Activated B cell treated with CpG ODN at 0.5 μM for 24 hours (primary cell): ENCODE data around the gene PPP1R12C. TPM values are rescaled to one million over a fixed set of nuclear protein-coding genes. Genes with fewer than 3 reads are reported as not detected.

Source experiments
- ATAC-seq: fragments of 200-7000 bp; cut with Tn5 transposase; one replicate; pipeline ENCODE4 v1.10.0; 2021; ENCODE audit warnings: low read depth, mild to moderate bottlenecking, moderate library complexity
- CTCF ChIA-PET: fragments of 350-600 bp; sonication (Branson Sonifier 250); formaldehyde crosslinking; loops from one replicate; lab custom pipeline; 2021; ENCODE audit warnings: antibody characterized with exemption; lab: Charles Lee
- POLR2A ChIA-PET: fragments of 350-600 bp; sonication (Branson Sonifier 250); formaldehyde crosslinking; loops from one replicate; lab custom pipeline; 2021; ENCODE audit warnings: antibody characterized with exemption; lab: Charles Lee
- DNase-seq: peaks from one replicate; pipeline ENCODE4 v3.0.0; 2022
- H3K27ac Mint-ChIP-seq: one replicate; pipeline ENCODE4 v1.8.0; 2020; ENCODE audit warnings: mixed read lengths
- H3K27me3 Mint-ChIP-seq: one replicate; pipeline ENCODE4 v1.8.0; 2021; ENCODE audit warnings: mixed read lengths
- H3K36me3 Mint-ChIP-seq: one replicate; pipeline ENCODE4 v1.8.0; 2021; ENCODE audit warnings: low read depth, mixed read lengths
- H3K4me1 Mint-ChIP-seq: one replicate; pipeline ENCODE4 v1.8.0; 2021; ENCODE audit warnings: mixed read lengths
- H3K4me3 Mint-ChIP-seq: one replicate; pipeline ENCODE4 v1.8.0; 2020; ENCODE audit warnings: mild to moderate bottlenecking, mixed read lengths
- H3K9me3 Mint-ChIP-seq: one replicate; pipeline ENCODE4 v1.8.0; 2020; ENCODE audit warnings: mixed read lengths
- intact Hi-C: fragments of 100-400 bp; cut with micrococcal nuclease; formaldehyde crosslinking; loops from one replicate; pipeline ENCODE4 v1.15.1; 2024
- total RNA-seq: library from RNA; stranded (reverse); gene quantifications from 2 replicates; pipeline ENCODE4 v1.2.3, GENCODE V29; 2022
- TF ChIP-seq, protein P1 (sequence below): fragments of 200-600 bp; IDR thresholded peaks from one replicate; pipeline ENCODE4 v1.8.0; 2022; ENCODE audit warnings: antibody characterized with exemption, mild to moderate bottlenecking

Gene PPP1R12C
- total RNA-seq, 1 donor from 2014 or later, result 139 TPM

DNA sequence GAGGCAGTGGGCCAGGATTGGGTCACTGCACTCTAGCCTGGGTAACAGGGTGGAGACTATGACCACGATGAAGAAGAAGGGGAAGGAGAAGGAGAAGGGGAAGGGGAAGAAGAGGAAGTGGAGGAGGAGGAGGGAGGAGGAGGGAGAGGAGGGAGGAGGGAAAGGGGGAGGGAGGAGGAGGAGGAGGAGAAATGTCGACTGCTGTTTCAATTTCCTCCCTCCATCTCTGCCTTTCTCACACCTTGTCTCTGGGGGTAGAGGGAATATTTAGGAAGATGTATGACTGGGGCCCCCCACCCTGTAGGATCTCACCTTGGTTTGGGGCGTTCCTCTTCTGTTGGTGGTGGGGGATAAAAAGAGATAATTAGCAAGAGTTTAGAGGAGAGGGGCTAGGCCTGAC is 27.8 kb upstream of the PPP1R12C start:
- Mint-ChIP-seq H3K4me3 (no peak overlapping the region), H3K36me3 (no peaks in the 10 kb centered on the region), H3K9me3 (no peaks in the 10 kb centered on the region), H3K27ac (no peak overlapping the region), H3K27me3 (peaks cover 54% of the 10 kb centered on the region), H3K4me1 (peaks cover 6% of the 10 kb centered on the region)
- ATAC-seq, result no peak
- DNase-seq, result no peak
- POLR2A ChIA-PET, result no interaction called here
- CTCF ChIA-PET, result no interaction called here
- TF ChIP-seq, protein P1, sequence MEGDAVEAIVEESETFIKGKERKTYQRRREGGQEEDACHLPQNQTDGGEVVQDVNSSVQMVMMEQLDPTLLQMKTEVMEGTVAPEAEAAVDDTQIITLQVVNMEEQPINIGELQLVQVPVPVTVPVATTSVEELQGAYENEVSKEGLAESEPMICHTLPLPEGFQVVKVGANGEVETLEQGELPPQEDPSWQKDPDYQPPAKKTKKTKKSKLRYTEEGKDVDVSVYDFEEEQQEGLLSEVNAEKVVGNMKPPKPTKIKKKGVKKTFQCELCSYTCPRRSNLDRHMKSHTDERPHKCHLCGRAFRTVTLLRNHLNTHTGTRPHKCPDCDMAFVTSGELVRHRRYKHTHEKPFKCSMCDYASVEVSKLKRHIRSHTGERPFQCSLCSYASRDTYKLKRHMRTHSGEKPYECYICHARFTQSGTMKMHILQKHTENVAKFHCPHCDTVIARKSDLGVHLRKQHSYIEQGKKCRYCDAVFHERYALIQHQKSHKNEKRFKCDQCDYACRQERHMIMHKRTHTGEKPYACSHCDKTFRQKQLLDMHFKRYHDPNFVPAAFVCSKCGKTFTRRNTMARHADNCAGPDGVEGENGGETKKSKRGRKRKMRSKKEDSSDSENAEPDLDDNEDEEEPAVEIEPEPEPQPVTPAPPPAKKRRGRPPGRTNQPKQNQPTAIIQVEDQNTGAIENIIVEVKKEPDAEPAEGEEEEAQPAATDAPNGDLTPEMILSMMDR, result no peak
- intact Hi-C loops, result no loop called here

DNA sequence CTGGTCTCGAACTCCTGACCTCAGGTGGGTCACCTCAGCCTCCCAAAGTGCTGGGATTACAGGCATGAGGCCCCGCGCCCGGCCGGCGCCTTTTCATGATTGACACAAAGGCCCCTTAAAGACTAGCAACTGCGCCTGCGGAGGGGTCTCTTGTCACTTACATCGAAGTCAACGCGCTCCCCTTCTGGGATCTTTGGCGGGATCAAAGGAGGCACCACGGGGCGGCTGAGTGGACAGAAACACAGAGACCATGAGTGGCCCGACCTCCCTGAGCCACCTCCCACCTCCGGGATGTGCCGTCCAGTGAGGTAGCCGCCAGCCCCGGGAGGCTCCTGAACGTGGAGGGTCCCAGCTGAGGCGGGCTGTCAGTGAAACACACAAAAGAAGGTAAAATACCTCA is 24.3 kb upstream of the PPP1R12C start:
- Mint-ChIP-seq H3K4me1 (peaks cover 6% of the 10 kb centered on the region), H3K9me3 (no peaks in the 10 kb centered on the region), H3K27ac (no peak overlapping the region), H3K4me3 (no peak overlapping the region), H3K36me3 (no peaks in the 10 kb centered on the region), H3K27me3 (peaks cover 51% of the 10 kb centered on the region)
- ATAC-seq, result no peak
- intact Hi-C loops, result loop anchor here (1.0 to 5.0 kb wide), 5 partner anchors 161 to 491 kb away; no protein-coding TSS in a partner anchor
- no peak for DNase-seq
- TF ChIP-seq, protein P1, result no peak
- CTCF ChIA-PET, result interaction anchor here (0.7 to 6.1 kb wide), 21 partner anchors 24 to 530 kb away, joined by 3 to 82 read pairs (median 5); partner anchors contain the start of genes KMT5C, NAT14, PPP1R12C and TMEM238
- POLR2A ChIA-PET, result interaction anchor here (0.7 to 1.4 kb wide), 8 partner anchors 24 to 1173 kb away, joined by 3 to 13 read pairs (median 4); partner anchors contain the start of genes PPP1R12C and ZNF628

DNA sequence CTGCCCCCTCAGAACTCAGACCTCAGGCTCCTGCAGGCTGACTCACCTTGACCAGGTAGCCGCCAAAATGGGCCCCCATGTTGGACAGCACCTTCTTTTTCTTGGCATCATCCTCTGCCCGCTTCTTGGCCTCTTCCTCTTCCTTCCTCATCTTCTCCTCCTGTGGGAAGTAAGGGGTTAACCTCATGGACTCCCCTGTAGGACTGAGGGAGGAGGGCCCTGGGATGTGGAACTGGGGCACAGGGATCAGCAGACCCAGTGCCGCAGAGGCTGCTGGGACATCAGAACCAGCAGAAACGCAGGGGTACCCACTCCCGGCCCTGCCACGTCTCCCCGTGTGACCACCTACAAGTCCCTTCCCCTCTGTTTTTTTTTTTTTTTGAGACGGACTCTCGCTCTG is 20.5 kb upstream of the PPP1R12C start:
- peaks cover 31% of the 10 kb centered on the region for H3K27me3 Mint-ChIP-seq
- intact Hi-C loops, result no loop called here
- H3K4me3 Mint-ChIP-seq, result no peak overlapping the region
- TF ChIP-seq, protein P1, result no peak
- ATAC-seq (no peak), DNase-seq (no peak)
- H3K4me1 Mint-ChIP-seq, result peaks cover 9% of the 10 kb centered on the region
- no peak overlapping the region for H3K27ac Mint-ChIP-seq
- no peaks in the 10 kb centered on the region for H3K36me3 Mint-ChIP-seq
- CTCF ChIA-PET, result no interaction called here
- POLR2A ChIA-PET, result no interaction called here
- no peaks in the 10 kb centered on the region for H3K9me3 Mint-ChIP-seq

DNA sequence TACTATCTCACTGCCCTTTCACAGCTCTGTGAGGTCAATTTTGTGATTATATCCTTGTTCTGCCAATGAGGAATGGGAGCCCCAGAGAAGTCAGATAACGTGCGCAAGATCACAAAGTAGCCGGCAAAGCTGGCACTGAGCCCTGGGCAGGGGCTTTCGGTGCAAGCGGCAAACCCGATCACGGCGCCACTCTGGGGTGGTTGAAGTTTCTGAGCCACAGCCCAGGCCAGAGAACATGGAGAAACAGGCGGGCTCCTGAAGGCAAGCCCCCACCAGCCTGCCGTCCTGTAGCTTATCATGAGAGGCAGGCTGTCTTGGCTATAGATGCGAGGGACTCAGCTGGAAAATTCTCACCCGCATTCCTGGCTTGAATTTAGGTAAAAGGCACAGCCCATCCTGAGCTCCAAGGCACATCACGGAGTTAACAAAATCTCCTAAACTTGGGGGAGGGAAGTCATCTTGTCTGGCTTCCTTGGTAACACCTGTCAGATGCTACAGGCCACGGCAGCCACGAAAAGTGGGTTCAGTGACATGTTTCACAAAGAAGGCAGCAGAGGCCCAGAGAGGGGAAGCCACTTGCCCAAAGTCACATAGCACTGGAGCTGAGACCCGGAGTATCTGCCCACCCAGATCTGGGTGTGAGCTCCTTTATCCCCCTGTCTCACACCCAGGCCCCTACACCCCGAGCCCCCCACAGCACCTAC is 19.1 kb upstream of the PPP1R12C start:
- ChIA-PET CTCF (no interaction called here), POLR2A (interaction anchor here (0.5 kb wide), 1 partner anchor 310 kb away, joined by 5 read pairs; no protein-coding TSS in a partner anchor)
- TF ChIP-seq, protein P1, result no peak
- ATAC-seq, result no peak
- Mint-ChIP-seq H3K27ac (no peak overlapping the region), H3K9me3 (no peaks in the 10 kb centered on the region), H3K36me3 (no peaks in the 10 kb centered on the region), H3K27me3 (peaks cover 33% of the 10 kb centered on the region), H3K4me1 (peaks cover 9% of the 10 kb centered on the region), H3K4me3 (no peak overlapping the region)
- intact Hi-C loops, result no loop called here
- no peak for DNase-seq

DNA sequence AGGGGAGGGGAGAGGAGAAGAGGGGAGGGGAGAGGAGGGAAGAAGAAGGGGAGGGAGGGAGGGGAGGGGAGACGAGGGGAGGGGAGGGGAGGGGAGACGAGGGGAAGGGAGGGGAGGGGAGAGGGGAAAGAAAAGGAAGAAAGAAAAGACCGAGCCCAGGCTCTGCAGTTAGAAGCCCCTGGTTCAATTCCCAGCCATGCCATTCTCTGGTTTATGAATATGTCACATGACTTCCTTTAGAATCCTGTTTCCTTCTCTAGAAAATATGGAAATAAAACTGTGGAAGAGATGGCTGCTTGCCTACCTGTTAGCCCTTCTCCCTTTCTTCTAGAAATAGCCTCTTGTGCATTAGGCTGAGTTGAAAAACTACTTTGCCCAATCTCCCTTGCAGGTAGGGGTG is 17.3 kb upstream of the PPP1R12C start:
- intact Hi-C loops, result no loop called here
- TF ChIP-seq, protein P1, result no peak
- Mint-ChIP-seq H3K4me3 (no peak overlapping the region), H3K4me1 (peaks cover 5% of the 10 kb centered on the region), H3K27ac (no peak overlapping the region), H3K27me3 (peaks cover 32% of the 10 kb centered on the region), H3K9me3 (no peaks in the 10 kb centered on the region), H3K36me3 (no peaks in the 10 kb centered on the region)
- DNase-seq, result no peak
- POLR2A ChIA-PET, result no interaction called here
- CTCF ChIA-PET, result no interaction called here
- ATAC-seq, result no peak
